Measurements from ENCODE around the gene SLC9A9. TPM values are rescaled to one million over a fixed set of nuclear protein-coding genes. Genes with fewer than 3 reads are reported as not detected.

SLC9A9 gene
- total RNA-seq, 1 donor = 3.5 TPM

DNA sequence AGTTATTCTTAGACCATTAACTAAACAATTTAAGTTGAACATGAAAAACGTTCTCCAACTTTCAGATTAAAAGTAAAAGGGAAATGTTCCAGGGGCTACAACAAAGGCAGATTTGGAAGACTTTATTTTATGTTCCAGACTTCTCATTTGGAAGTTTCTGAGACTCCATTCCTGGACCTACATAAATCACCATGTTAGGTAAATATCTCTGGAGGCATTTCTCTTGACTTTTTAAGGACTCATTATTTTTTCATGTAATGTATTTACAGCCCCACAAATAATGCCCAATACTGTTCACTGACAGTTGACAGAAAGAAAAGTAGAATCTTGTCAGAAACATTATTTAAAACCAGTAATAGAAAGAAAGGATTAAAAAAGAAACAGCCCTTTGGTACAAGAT lies 352.1 kb downstream of the SLC9A9 start:
- TF ChIP-seq CTCF (IDR thresholded peaks at IDR 0.05; ENCODE audit: insufficient read depth, low read depth, low read length) = no peak
- no peak for DNase-seq (ENCODE audit: low read depth)
- no peak overlapping the region for H3K4me3 ChIP-seq (ENCODE audit: low read depth, low read length)

DNA sequence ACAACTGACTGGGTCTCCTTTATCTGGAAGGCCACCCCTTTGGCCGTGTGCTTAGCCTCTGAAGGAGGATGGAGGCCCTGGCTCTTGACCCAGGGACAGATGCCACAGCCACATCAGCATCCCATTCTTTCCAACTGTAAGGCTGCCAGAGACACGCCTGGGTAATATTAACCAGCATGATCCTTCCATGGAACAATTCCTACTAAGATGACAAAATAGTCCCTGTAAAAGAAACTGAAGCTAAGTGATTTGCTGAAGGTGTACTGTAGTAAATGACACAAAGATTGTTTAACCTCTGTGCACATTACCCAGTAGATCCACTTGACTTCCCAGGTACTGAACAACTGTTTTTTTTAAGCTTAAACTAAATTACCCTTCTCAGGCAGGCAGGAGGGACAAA lies 352.7 kb downstream of the SLC9A9 start:
- DNase-seq (ENCODE audit: low read depth) = no peak
- no peak overlapping the region for H3K4me3 ChIP-seq (ENCODE audit: low read depth, low read length)
- TF ChIP-seq CTCF (IDR thresholded peaks at IDR 0.05; ENCODE audit: insufficient read depth, low read depth, low read length) = no peak

DNA sequence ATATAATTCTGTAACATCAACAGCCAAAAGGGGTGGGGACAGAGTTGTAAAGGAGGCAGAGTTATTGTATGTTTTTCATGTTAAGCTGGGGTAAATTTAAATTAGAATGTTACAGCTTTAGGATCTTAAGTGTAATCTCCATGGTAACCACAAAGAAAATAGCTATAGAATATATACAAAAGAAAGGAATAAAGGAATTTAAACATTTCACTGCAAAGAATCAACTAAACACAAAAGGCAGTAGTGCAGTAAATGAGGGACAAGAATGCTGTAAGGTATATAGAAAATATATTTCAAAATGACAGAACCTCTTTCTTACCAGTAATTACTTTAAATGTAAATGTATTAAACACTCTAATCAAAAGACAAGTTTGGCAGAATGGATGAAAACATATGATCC lies 361.7 kb downstream of the SLC9A9 start:
- TF ChIP-seq CTCF (IDR thresholded peaks at IDR 0.05; ENCODE audit: insufficient read depth, low read depth, low read length) = no peak
- H3K4me3 ChIP-seq (ENCODE audit: low read depth, low read length) = no peak overlapping the region
- no peak for DNase-seq (ENCODE audit: low read depth)

DNA sequence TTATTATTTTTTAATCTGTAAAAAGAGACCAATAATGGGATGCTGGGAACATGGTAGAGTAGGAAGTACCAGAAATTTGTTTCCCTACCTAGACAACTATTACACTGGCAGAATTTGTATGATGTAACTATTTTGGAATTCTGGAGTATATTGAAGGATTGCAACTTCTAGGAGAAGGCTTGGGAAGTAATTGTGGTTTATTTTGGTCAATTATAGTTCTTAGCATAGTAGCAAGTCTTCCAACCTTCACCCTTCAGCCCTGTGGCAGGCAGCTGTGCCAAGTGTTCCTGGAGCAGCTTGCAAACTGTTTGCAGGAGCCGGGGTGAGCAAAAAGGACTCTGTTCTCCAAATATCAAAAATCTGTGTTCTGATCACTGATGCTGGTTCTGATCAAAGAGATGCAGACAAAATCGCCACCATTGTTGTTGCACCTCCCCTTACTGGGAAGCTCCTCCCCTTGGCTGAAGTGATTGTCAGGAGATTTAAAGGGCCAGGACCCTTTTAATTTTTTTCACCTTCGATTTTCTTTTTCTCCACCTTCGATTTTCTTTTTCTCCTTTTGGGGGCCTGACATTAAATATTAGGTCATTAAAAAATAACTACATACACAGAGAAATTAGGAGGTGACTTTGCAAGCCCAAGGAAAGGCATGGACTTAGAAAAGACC lies 363.3 kb downstream of the SLC9A9 start:
- TF ChIP-seq CTCF (IDR thresholded peaks at IDR 0.05; ENCODE audit: insufficient read depth, low read depth, low read length) = no peak
- H3K4me3 ChIP-seq (ENCODE audit: low read depth, low read length) = no peak overlapping the region
- DNase-seq (ENCODE audit: low read depth) = no peak

DNA sequence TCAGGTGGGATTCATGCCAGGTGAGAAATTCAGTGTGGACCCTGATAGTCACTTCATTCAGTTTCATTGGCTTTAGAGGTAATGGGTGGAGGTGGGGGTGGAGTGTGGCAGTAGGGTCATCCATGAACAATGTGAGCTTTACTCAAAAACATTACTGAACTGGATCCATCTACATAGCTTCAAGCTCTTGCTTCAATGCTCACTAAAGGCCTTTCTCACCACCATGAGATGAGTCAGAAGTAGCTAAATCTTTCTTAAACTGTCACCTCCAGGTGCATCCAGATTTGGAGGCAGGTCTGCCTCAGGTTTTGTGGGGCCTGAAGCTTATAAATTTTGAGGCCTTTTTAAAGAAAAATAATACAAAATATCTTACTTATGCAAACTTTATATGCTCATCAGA lies 365.1 kb downstream of the SLC9A9 start:
- no peak overlapping the region for H3K4me3 ChIP-seq (ENCODE audit: low read depth, low read length)
- DNase-seq (ENCODE audit: low read depth) = no peak
- TF ChIP-seq CTCF (IDR thresholded peaks at IDR 0.05; ENCODE audit: insufficient read depth, low read depth, low read length) = no peak

DNA sequence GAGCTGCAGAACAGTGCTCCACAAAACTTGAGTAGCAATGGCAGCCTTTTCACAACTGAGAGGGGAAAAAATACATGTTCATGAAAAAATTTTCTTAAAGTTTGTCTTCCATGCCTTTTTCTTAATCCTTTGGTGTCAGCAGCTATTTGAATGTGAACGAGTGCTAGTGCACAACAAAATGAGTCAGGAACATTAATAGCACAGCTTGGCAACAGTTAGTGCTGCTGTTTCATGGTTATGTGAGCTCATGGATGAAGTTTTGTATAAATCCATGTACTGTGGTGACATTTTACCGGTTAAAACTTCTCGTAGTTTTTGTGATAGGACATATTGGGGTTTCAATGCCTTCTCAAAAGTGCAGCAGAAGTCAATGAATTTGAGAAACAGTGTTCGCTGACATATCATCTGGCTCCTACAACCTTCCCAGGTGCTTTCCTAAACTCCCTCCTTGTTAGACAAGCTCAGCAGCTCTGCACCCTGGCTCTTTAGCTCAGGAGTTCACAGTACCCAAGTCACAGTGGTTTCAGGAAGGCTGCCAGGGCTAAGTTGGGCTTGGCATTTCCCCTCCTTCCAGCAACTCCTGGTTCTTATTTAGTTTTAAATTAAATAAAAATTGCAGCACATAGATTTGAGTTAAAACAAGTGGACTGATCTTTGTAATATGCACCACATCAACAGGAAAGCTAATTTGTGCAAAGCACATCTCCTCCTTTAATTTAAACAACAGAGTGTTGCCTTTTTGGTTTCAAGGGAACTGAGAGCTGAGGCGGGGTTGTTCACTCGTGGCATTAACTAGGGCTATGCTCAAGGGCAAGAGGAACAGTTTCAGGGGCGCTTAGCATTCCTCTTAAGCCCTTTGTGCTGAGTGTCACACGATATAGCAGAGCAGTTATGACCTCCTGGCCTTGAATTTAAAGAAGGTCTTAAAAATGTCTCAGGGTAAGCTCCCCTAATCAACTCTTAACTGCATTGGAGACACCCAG lies 365.9 kb downstream of the SLC9A9 start:
- no peak for DNase-seq (ENCODE audit: low read depth)
- TF ChIP-seq CTCF (IDR thresholded peaks at IDR 0.05; ENCODE audit: insufficient read depth, low read depth, low read length) = no peak
- no peak overlapping the region for H3K4me3 ChIP-seq (ENCODE audit: low read depth, low read length)
